Stimulated activated CD4-positive, alpha-beta T cell treated with anti-CD3 and anti-CD28 coated beads, Interleukin-1b, Interleukin-23, amount 100 ng/mL, for 48 hours (primary cell): ENCODE measurements around the gene MFSD12.

Experiments used
- DNase-seq: peaks from one replicate; pipeline ENCODE4 v3.0.0-alpha.2; 2020

The MFSD12 gene

GRCh38 chr19:3557461-3558248 is at the start of gene MFSD12:
Gene MFSD12, minus strand, starts transcription at chr19:3557586. Its CDS starts 183 bp downstream, at chr19:3557403.
- peak; percentile 96 for DNase-seq

DNA sequence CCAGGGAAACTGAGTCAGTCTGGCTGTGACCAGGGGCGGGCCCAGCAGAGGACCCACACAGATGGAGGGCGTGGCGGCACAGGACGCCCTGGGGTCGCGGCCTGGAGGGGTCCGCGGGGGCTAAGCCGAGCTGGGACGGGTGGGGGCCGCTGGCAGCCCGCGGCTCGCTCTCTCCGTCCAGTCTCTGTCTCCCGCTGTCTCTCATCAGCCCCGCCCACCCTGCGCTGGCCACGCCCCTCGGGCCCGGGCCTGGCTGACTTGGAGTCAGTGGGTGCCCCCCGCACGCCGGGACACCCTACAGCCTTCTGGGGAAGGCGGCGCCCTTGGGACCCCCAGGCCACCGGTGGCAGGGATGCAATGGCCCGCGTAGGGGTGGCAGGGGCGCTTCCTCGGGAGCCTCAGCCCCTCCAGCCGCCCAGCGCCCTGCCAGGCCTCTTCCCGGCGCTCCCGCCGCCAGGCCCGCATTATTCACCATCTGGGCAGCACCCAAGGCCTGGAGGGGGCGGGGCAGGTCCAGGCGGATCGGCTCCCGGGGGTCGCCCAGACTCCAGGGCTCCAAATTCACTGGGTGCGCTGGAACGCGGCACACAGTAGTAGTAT is 49.4 kb upstream of the MFSD12 start, which contains the start of gene TBXA2R:
TBXA2R (minus strand) TSS at position 186 of the 600 bp plus-strand sequence. CDS start 6,241 bp downstream, outside the sequence.
- peak; percentile 50 for DNase-seq

DNA sequence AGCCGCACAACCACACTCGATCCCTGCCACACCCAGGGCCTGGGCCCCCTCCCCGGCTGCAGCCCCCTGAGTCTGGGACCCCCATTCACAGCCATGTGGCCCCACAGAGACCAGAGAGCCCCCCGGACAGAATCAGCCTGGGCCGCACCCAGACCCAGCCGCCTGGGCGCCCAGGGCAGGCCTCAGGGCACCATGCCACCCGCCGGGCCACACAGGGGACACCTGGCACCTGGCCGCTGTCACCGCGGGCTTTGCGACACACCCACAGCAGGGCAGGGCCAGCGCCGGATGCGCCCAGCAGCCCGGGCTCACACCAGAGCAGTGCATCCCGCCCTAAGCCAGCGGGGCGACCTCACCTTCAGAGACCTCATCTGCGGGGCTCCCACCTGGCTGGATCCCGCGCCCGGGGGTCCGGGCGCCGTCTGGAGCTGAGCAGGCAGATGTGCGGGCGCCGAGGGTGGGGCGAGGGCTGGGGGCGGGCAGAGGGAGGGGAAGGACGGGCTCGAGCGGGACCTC is 48.8 kb upstream of the MFSD12 start:
- DNase-seq = no peak

GRCh38 chr19:3605770-3606169 is 48.4 kb upstream of the MFSD12 start:
- no peak for DNase-seq

DNA sequence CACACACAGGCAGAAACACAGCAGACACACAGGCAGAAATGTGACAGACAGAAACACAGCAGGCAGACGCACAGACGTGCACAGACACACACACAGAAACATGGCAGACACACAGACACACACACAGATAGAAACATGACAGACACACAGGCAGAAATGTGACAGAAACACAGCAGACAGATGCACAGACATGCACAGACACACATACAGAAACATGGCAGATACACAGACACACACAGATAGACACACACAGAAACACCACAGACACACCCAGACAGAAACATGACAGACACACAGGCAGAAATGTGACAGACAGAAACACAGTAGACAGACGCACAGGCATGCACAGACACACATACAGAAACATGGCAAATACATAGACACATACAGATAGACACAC is 48.0 kb upstream of the MFSD12 start:
- DNase-seq = no peak

- DNase-seq = no peak
These were observed 47.6 kb upstream of the MFSD12 start for GRCh38 chr19:3604987-3605343.

DNA sequence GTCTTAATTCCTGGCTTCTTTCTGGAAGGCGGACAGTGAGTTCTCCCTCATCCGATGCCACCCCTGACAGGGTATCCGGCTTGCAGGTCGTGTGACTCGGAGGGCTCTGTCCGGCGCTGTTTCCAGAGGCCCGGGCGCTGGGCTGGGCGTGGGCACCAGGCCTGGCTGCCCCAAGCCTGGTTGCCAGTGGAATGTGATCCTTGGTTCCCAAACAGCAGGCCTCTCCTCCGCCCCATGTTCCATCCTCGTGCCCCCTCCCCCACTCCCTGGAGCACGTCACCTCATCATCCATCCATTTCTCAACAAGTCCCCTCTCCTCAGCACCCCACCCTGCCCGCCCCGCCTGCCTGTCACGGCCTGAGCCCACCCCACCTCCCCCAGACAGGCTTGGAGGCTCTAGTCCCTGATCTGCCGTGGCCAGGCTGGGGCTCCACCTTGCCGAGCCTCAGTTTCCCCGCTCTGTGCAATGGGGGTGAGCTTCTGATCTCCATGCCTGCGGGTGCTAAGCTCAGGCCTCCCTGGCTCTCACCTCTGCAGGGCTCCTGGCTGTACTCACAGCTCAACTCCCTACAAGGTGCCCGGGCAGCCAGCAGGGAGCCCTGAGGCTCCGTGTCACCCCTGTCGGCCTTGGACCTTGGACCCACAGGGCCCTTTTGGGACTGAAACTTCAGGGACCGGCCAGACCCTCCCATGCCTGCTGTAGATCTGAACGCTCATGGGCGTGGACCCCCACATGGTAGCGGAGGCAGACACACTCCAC is 47.0 kb upstream of the MFSD12 start:
- DNase-seq = no peak

GRCh38 chr19:3603121-3603811 is 45.9 kb upstream of the MFSD12 start:
- DNase-seq = no peak

GRCh38 chr19:3601021-3601420 is 43.6 kb upstream of the MFSD12 start:
- no peak for DNase-seq

DNA sequence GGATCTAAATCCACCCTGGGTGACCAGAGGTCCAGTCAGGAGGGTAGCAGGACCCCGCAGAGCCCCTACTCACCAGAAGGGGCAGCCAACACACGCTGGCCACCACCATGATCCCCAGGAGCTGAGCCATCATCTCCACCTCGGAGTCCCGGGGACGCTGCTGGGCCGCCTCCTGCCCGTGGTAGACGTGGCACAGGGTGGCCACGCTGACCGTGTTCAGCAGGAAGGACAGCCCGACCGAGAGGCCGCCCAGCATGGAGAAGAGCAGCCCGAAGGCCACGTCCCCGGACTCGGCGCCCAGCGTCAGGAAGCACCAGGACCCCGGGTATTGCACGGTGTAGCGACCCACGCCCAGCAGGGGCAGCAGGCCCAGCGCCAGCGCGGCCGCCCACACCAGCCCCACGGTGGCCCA is 42.4 kb upstream of the MFSD12 start:
- no peak for DNase-seq

DNA sequence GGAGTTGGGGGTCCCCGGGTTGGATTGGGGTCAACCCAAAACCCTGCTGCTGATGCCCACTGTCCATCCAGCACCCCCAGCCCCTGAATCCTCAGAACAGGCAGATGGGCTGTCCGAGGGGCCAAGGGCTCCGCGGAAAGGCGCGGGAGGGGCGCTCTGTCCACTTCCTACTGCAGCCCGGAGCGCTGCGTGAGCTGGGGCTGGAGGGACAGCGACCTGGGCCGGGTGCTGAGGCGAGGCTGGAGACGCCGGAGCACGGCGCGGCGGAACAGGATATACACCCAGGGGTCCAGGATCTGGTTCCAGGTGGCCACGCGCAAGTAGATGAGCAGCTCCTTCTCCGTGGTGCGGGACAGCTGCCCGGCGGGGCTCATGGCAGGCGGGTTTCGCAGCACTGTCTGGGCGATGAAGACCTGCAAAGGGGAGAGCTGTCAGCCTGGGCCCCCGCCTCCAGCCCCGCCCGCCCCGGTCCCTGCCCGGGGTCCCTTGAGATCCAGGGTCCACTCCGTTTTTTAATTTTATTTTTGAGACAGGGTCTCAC is 38.2 kb upstream of the MFSD12 start:
- DNase-seq = no peak

- no peak for DNase-seq
These were observed 35.8 kb upstream of the MFSD12 start for GRCh38 chr19:3593156-3593555.

- DNase-seq = no peak
These were observed 34.7 kb upstream of the MFSD12 start for GRCh38 chr19:3591876-3592613.

DNA sequence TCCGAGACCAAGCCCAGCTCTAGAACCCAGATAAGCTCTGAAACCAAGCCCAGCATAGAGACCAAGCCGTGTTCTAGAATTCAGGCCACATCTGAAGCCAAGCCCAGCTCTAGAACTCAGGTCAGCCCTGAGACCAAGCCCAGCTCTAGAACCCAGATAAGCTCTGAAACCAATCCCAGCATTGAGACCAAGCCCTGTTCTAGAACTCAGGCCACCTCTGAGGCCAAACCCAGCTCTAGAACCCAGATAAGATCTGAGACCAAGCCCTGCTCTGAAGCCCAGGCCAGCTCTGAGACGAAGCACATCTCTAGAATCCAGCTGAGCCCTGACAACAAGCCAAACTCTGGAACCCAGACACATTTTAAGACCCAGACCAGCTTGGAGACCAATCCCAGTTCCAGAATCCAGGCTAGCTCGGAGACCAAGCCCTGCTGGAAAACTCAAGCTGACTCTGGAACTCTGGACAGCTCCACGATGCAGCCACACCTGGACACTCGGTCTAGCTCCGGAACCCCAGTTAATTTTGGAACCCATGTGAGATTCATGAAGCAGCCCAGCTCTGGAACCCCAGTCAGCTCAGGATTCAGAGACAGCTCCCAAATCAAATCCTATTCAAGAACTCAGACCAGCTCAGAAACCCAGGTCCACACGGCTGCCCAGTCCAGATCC is 33.7 kb upstream of the MFSD12 start:
- DNase-seq = no peak

GRCh38 chr19:3589949-3590348 is 32.6 kb upstream of the MFSD12 start:
- DNase-seq = no peak

GRCh38 chr19:3589439-3589838 is 32.1 kb upstream of the MFSD12 start:
- DNase-seq = no peak

- DNase-seq = no peak
These were observed 29.4 kb upstream of the MFSD12 start for GRCh38 chr19:3586707-3587346.

DNA sequence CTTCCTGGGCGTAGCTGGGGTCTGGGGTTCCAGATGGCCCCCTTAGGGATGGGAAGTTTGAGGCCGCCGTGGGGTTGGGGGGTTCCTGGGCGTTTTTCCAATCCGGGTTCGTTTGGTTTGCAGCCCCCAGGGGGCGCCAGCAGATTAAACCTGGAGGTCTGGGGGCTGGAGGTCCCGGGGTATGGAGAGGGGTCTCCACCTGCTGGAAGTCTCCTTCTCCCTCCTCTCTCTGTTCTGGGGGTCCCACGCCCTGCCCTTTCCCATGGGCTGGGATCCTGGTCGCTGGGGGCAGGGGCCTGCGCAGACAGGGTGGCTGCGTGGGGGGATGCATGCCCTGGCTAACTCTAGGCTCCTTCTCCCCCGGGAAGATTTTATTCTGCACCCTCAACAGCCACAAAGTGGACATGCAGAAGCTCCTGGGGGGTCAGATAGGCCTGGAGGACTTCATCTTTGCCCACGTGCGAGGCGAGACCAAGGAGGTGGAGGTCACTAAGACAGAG is 28.8 kb upstream of the MFSD12 start:
- DNase-seq = no peak

DNA sequence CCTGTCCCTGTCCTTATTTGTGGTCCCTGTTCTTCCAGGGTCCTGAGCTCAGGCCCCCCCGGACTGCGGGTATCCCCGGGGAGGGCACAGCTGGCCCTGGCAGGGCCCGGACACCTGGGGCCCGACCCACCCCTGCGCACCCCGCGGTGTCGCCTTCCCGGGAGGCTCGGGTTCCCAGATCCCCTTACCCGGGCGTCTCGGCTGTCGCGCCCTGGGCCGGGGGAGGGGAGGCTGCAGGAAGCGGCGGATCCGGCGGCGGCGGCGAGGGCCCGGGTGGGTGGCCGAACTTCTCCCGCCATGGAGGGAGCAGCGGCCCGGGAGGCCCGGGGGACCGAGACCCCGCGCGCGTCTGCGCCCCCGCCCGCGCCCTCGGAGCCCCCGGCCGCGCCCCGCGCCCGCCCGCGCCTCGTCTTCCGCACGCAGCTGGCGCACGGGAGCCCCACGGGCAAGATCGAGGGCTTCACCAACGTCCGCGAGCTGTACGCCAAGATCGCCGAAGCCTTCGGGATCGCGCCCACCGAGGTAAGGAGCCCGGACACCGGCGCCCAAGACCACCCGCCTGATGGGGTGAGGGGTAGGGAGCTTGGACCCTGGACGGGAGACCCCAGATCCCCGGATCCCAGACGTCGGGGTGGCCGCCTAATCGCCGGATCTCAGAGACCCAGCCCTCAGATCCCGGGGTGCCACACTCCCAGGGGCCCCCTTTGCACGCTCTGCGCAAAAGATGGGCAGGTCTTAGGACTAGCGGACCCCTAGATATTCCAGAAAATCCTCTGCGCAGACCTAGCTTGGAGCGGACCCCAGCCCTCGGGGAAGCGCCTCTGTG is 28.1 kb upstream of the MFSD12 start, which contains the start of gene GIPC3:
GIPC3 (plus strand) TSS at position 178 of the 826 bp plus-strand sequence; CDS start at position 298, 120 bp downstream.
- DNase-seq = no peak
